Neuronal stem cell (in vitro differentiated cells): Measurements from ENCODE around the gene ERCC6. TPM values are rescaled to one million over a fixed set of nuclear protein-coding genes. Genes with fewer than 3 reads are reported as not detected.
A peak's percentile ranks its signal among the peaks of the same experiment; 100 is the strongest.

ENCODE experiments used
- DNase-seq: peaks from one replicate; pipeline ENCODE4 v3.0.0-alpha.2; 2013; ENCODE audit warnings: low spot score
- H2AFZ ChIP-seq: one replicate; pipeline ENCODE4 v1.6.1; 2013; ENCODE audit warnings: mild to moderate bottlenecking, low read length, inconsistent platforms
- H2AK5ac ChIP-seq: 2 replicates; pipeline ENCODE4 v1.6.1; 2013; ENCODE audit warnings: low read depth, mild to moderate bottlenecking, inconsistent platforms, low read length, moderate library complexity, mixed read lengths
- H2BK120ac ChIP-seq: 2 replicates; pipeline ENCODE4 v1.6.1; 2013; ENCODE audit warnings: low read depth, mild to moderate bottlenecking, inconsistent platforms, low read length, moderate library complexity, mixed read lengths
- H2BK12ac ChIP-seq: one replicate; pipeline ENCODE4 v1.6.1; 2013; ENCODE audit warnings: low read length, inconsistent platforms
- H2BK15ac ChIP-seq: 2 replicates; pipeline ENCODE4 v1.6.1; 2013; ENCODE audit warnings: mild to moderate bottlenecking, low read length, inconsistent platforms, mixed read lengths
- H2BK5ac ChIP-seq: one replicate; pipeline ENCODE4 v1.6.1; 2013; ENCODE audit warnings: inconsistent platforms, mild to moderate bottlenecking, low read length, moderate library complexity
- H3K14ac ChIP-seq: one replicate; pipeline ENCODE4 v1.6.1; 2013; ENCODE audit warnings: low read length, inconsistent platforms
- H3K18ac ChIP-seq: 2 replicates; pipeline ENCODE4 v1.6.1; 2013; ENCODE audit warnings: low read length, inconsistent platforms
- H3K23ac ChIP-seq: 2 replicates; pipeline ENCODE4 v1.6.1; 2013; ENCODE audit warnings: low read depth, mild to moderate bottlenecking, mixed read lengths, low read length, inconsistent platforms; ENCODE audit not compliant: poor library complexity
- H3K27ac ChIP-seq: replicated peaks from 3 replicates; pipeline ENCODE4 v1.5.1; 2013; ENCODE audit warnings: low read length, inconsistent platforms
- H3K27me3 ChIP-seq, 3 experiments: 2 replicates each; pipeline ENCODE4 v1.6.1; 2013; ENCODE audit warnings: low read length in 3 of 3, mild to moderate bottlenecking in 2 of 3, inconsistent platforms in 1 of 3, low read depth in 1 of 3, mixed read lengths in 1 of 3, moderate library complexity in 1 of 3; ENCODE audit not compliant: control insufficient read depth in 3 of 3, insufficient read depth in 3 of 3
- H3K36me3 ChIP-seq, 2 donors: replicated peaks in 1 of 2; 2 replicates each; pipeline ENCODE4 v1.6.1; 2013; ENCODE audit warnings: low read length in 2 of 2; ENCODE audit not compliant: control insufficient read depth in 2 of 2, insufficient read depth in 2 of 2
- H3K4ac ChIP-seq: 2 replicates; pipeline ENCODE4 v1.6.1; 2013; ENCODE audit warnings: inconsistent platforms, mild to moderate bottlenecking, low read length, moderate library complexity
- H3K4me1 ChIP-seq, 2 donors: 1 replicate in 1 of 2; 2 replicates in 1 of 2; pipeline ENCODE4 v1.6.1; 2013; ENCODE audit warnings: low read length in 2 of 2, low read depth in 1 of 2; ENCODE audit not compliant: control insufficient read depth in 2 of 2, insufficient read depth in 1 of 2
- H3K4me2 ChIP-seq: one replicate; pipeline ENCODE4 v1.6.1; 2013; ENCODE audit warnings: mild to moderate bottlenecking, low read length, inconsistent platforms; ENCODE audit not compliant: insufficient read depth, poor library complexity, severe bottlenecking
- H3K4me3 ChIP-seq, 2 donors: 2 replicates each; pipeline ENCODE4 v1.5.1; 2013; ENCODE audit warnings: low read length in 2 of 2, mild to moderate bottlenecking in 2 of 2, inconsistent platforms in 1 of 2, moderate library complexity in 1 of 2
- H3K79me1 ChIP-seq: one replicate; pipeline ENCODE4 v1.6.1; 2013; ENCODE audit warnings: low read depth, mild to moderate bottlenecking, inconsistent platforms, low read length, moderate library complexity
- H3K9ac ChIP-seq: one replicate; pipeline ENCODE4 v1.6.1; 2013; ENCODE audit warnings: mild to moderate bottlenecking, low read depth, low read length, inconsistent platforms; ENCODE audit not compliant: poor library complexity
- H3K9me3 ChIP-seq, 2 donors: replicated peaks in 1 of 2; 2 replicates each; pipeline versions ENCODE3 to v1.6.1; 2013; ENCODE audit warnings: low read length in 2 of 2, mild to moderate bottlenecking in 2 of 2, inconsistent platforms in 1 of 2, low read depth in 1 of 2, mixed read lengths in 1 of 2, moderate library complexity in 1 of 2; ENCODE audit not compliant: control insufficient read depth in 2 of 2, insufficient read depth in 1 of 2
- H4K8ac ChIP-seq: one replicate; pipeline ENCODE4 v1.6.1; 2013; ENCODE audit warnings: low read depth, mild to moderate bottlenecking, inconsistent platforms, low read length, moderate library complexity
- H4K91ac ChIP-seq: one replicate; pipeline ENCODE4 v1.6.1; 2013; ENCODE audit warnings: low read length, low read depth, mild to moderate bottlenecking, inconsistent platforms; ENCODE audit not compliant: poor library complexity
- WGBS, 2 donors: extraction: QIAGEN DNeasy Blood & Tissue Kit; methylation state at CpG; one replicate each; pipeline ENCODE4 v1.1.7; 2013; ENCODE audit warnings: missing lambda C conversion rate in 2 of 2, mixed read lengths in 1 of 2; ENCODE audit not compliant: insufficient read length in 2 of 2, insufficient replicate concordance in 1 of 2; ENCODE audit errors: extremely low coverage in 2 of 2; 5-methylcytosine and 5-hydroxymethylcytosine counted together
- polyA plus RNA-seq, 2 experiments: library from polyadenylated mRNA; stranded (reverse); fragments of 200-250 nt; gene quantifications; one replicate each; pipeline ENCODE4 v1.2.3, GENCODE V29; 2013

Gene ERCC6
- polyA plus RNA-seq (2013, experiment 1 of 2) = 4.3 TPM
- 3.9 TPM for polyA plus RNA-seq (2013, experiment 2 of 2)

DNA sequence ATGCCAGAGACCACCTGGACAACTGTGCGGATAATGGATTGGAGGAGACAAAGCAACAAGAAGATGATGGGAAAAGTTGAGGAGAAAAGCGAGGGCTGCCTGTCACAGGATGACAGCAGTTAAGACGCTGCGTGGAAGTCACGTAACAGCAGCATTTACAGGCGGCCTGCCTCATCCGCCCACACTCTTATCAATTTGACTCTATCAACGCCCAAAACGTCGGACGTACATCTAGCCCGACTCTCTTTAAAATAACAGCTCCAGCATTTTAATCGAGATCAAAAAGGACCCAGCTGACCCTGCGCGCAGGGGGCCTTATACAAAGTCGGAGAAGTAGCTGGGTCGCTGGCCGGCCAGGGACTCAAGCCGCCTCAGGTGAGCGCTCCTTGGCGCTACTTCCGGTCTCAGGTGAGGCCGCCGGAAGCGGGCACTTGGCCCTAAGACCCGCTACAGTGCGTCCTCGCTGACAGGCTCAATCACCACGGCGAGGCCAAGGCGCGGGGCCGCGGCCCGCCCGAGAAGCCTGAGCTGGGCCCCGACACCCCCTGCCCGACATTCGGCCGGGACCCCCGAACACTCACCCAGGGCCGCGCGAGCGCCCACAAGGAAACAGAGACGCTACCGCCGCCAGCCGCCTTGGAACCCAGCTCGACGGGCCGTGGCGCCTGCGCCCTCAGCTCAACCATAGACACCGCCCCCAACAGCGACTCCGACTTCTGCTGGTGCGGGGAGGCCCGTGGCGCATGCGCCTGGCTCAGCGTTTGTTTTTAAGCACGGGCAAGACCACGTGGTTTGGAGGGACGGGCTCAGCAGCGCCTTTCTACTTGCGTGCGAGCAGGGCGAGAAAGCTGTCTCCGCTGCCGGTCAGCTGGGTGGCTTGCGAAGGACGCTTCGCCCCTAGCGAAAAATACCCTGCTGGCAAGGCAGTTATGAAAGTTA lies at the start of gene ERCC6:
TSS of gene ERCC6 (minus strand) at position 741 of the 939 bp plus-strand sequence.
- Histone ChIP-seq H3K36me3 (peaks cover 0 to 9% of the 10 kb centered on the region in 2 donors), H3K4me1 (peaks cover 4 to 9% of the 10 kb centered on the region in 2 donors), H2BK12ac (no peak within 1 kb of the TSS), H3K14ac (no peak within 1 kb of the TSS), H3K23ac (peak within 1 kb of the TSS; percentile 86), H3K27me3 (peaks cover 0 to 5% (median 0%) of the 10 kb centered on the region in 3 experiments), H4K8ac (no peak within 1 kb of the TSS), H3K27ac (no peak within 1 kb of the TSS), H3K4me3 (peak within 1 kb of the TSS; percentile 55 to 81), H3K9ac (peak within 1 kb of the TSS; percentile 73), H2AK5ac (no peak within 1 kb of the TSS), H2BK120ac (no peak within 1 kb of the TSS), H2BK5ac (no peak within 1 kb of the TSS), H3K4ac (no peak within 1 kb of the TSS), H4K91ac (no peak within 1 kb of the TSS), H3K4me2 (peak within 1 kb of the TSS; percentile 99), H3K79me1 (no peaks in the 10 kb centered on the region), H2BK15ac (no peak within 1 kb of the TSS), H3K18ac (peak within 1 kb of the TSS; percentile 86), H2AFZ (peak within 1 kb of the TSS; percentile 92), H3K9me3 (peaks cover 0 to 2% of the 10 kb centered on the region in 2 donors)
- peak; percentile 92 for DNase-seq
- no CpG with 5 or more reads among the region's 75 CpGs for WGBS, 2 donors

DNA sequence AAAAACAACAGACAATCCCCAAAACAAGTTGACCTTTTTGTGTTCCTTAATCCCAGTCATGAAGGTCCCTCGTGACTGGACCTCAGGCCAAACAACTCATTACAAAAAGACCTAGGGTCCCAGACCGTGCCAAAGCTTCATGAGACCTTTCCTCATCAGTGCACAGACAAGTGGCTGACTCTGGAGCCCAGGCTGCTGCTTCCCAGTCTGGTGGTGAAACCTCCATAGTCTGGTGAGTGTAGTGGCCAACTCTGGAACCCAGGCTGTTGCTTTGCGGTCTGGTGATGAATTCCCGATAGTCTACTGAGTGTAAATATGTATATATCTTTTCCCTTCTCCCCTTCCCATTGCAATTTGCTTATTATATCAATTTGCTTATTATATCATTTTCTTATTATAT lies 49.1 kb upstream of the ERCC6 start:
- no peak overlapping the region for H3K4me2 ChIP-seq
- no peak overlapping the region for H2AFZ ChIP-seq
- H2BK5ac ChIP-seq = no peak overlapping the region
- no peak for DNase-seq
- H3K9me3 ChIP-seq = no peaks in the 10 kb centered on the region
- no CpG with 5 or more reads among the region's 4 CpGs for WGBS, 2 donors
- no peak overlapping the region for H2BK120ac ChIP-seq
- no peak overlapping the region for H3K27ac ChIP-seq
- H4K91ac ChIP-seq = no peak overlapping the region
- peaks cover 0 to 2% of the 10 kb centered on the region in 2 donors for H3K4me1 ChIP-seq
- H2AK5ac ChIP-seq = no peak overlapping the region
- H3K27me3 ChIP-seq = no peaks in the 10 kb centered on the region
- no peak overlapping the region for H3K23ac ChIP-seq
- H3K36me3 ChIP-seq = no peaks in the 10 kb centered on the region
- H2BK12ac ChIP-seq = no peak overlapping the region
- no peak overlapping the region for H3K4me3 ChIP-seq
- H3K18ac ChIP-seq = no peak overlapping the region
- H3K9ac ChIP-seq = no peak overlapping the region
- no peak overlapping the region for H3K14ac ChIP-seq
- H3K79me1 ChIP-seq = no peaks in the 10 kb centered on the region
- no peak overlapping the region for H2BK15ac ChIP-seq
- no peak overlapping the region for H3K4ac ChIP-seq
- no peak overlapping the region for H4K8ac ChIP-seq

DNA sequence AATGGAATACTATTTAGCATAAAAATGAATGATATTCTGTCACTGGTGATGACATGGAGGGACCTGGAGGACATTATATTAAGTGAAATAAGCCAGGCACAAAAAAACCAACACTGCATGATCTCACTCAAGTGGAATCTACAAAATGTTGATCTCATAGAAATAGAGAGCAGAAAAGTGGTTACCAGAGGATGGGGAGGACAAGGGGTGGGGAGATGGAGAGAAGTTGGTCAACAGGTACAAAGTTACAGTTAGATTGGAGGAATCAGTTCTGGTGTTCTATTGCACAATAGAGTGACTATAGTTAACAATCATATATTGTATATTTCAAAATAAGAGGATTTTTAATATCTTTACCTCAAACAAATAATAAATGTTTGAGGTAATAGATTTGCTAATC lies 46.5 kb upstream of the ERCC6 start:
- Histone ChIP-seq H3K18ac (no peak overlapping the region), H3K14ac (no peak overlapping the region), H3K4ac (no peak overlapping the region), H2BK120ac (no peak overlapping the region), H3K9me3 (no peaks in the 10 kb centered on the region), H3K79me1 (no peaks in the 10 kb centered on the region), H2AFZ (no peak overlapping the region), H3K9ac (no peak overlapping the region), H3K4me3 (no peak overlapping the region), H2AK5ac (no peak overlapping the region), H3K36me3 (no peaks in the 10 kb centered on the region), H4K91ac (no peak overlapping the region), H3K27ac (no peak overlapping the region), H3K4me1 (peaks cover 0 to 2% of the 10 kb centered on the region in 2 donors), H3K4me2 (no peak overlapping the region), H2BK15ac (no peak overlapping the region), H4K8ac (no peak overlapping the region), H3K27me3 (no peaks in the 10 kb centered on the region), H3K23ac (no peak overlapping the region), H2BK5ac (no peak overlapping the region), H2BK12ac (no peak overlapping the region)
- DNase-seq = no peak

DNA sequence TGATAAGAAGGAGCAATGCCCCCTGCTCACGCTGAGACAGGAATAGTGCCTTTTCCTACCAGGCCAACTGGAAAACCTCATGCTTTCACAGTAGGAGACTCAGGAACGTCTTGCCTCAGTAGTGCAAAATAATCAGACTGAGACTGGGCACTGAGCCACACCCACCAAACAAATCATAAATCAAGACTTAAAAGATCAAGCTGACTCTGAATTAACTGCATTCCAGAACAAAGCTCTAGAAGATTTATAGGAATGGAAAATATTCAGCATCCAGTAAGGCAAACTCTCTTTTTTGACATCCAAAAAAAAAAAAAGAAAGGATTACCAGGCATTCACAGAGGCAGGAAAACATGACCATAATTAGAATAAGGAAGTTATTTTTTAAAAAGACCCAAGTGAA lies 40.7 kb upstream of the ERCC6 start:
- Histone ChIP-seq H3K27ac (no peak overlapping the region), H2BK5ac (no peak overlapping the region), H2BK15ac (no peak overlapping the region), H3K23ac (no peak overlapping the region), H3K36me3 (no peaks in the 10 kb centered on the region), H3K79me1 (no peaks in the 10 kb centered on the region), H3K4me2 (no peak overlapping the region), H3K4me1 (peaks cover 0 to 2% of the 10 kb centered on the region in 2 donors), H3K4me3 (no peak overlapping the region), H3K9me3 (no peaks in the 10 kb centered on the region), H2BK12ac (no peak overlapping the region), H2BK120ac (no peak overlapping the region), H2AK5ac (no peak overlapping the region), H3K14ac (no peak overlapping the region), H4K91ac (no peak overlapping the region), H3K4ac (no peak overlapping the region), H4K8ac (no peak overlapping the region), H3K9ac (no peak overlapping the region), H3K27me3 (no peaks in the 10 kb centered on the region), H3K18ac (no peak overlapping the region), H2AFZ (no peak overlapping the region)
- no peak for DNase-seq
- no CpG with 5 or more reads among the region's 2 CpGs for WGBS, 2 donors
